HEK293 (cell line): ENCODE measurements around the gene STX18.

ENCODE experiments used
- ZNF530 ChIP-seq: fragments of 450-650 bp; formaldehyde crosslinking; IDR thresholded peaks from 2 replicates; pipeline ENCODE4 v1.5.1; 2016; ENCODE audit warnings: low read depth, missing biosample characterization, missing genetic modification characterization
- TF ChIP-seq, protein P1 (sequence below): fragments of 450-650 bp; formaldehyde crosslinking; IDR thresholded peaks from 2 replicates; pipeline ENCODE4 v1.5.1; 2016; ENCODE audit warnings: missing biosample characterization, missing genetic modification characterization
- TF ChIP-seq, protein P2 (sequence below): fragments of 450-650 bp; formaldehyde crosslinking; IDR thresholded peaks from 2 replicates; pipeline ENCODE4 v1.5.1; 2016; ENCODE audit warnings: missing biosample characterization, missing genetic modification characterization
- TF ChIP-seq, protein P3 (sequence below): fragments of 450-650 bp; formaldehyde crosslinking; IDR thresholded peaks from 2 replicates; pipeline ENCODE4 v1.5.1; 2016; ENCODE audit warnings: missing biosample characterization, missing genetic modification characterization

DNA sequence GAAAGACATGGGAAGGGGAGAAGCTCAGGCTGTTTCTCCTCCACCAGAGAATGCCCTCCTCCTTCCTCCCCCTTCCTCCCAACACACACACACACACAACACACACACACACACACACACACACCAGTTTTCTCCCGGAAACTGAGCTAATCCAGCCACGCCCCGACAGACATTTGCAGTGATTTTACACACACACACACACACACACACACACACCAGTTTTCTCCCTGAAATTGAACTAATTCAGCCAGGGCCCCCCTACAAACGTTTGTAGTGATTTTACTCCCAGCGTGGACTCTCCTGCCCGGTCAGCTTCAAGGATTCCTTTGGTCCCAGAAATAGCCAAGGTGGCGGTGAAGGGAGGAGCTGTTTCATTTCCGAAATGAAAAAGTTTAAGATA is 32.9 kb upstream of the STX18 start:
- no peak for TF ChIP-seq ZNF530 (tag by site-specific recombination)
- TF ChIP-seq, protein P1, sequence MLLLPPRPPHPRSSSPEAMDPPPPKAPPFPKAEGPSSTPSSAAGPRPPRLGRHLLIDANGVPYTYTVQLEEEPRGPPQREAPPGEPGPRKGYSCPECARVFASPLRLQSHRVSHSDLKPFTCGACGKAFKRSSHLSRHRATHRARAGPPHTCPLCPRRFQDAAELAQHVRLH = no peak
- TF ChIP-seq, protein P2, sequence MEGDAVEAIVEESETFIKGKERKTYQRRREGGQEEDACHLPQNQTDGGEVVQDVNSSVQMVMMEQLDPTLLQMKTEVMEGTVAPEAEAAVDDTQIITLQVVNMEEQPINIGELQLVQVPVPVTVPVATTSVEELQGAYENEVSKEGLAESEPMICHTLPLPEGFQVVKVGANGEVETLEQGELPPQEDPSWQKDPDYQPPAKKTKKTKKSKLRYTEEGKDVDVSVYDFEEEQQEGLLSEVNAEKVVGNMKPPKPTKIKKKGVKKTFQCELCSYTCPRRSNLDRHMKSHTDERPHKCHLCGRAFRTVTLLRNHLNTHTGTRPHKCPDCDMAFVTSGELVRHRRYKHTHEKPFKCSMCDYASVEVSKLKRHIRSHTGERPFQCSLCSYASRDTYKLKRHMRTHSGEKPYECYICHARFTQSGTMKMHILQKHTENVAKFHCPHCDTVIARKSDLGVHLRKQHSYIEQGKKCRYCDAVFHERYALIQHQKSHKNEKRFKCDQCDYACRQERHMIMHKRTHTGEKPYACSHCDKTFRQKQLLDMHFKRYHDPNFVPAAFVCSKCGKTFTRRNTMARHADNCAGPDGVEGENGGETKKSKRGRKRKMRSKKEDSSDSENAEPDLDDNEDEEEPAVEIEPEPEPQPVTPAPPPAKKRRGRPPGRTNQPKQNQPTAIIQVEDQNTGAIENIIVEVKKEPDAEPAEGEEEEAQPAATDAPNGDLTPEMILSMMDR (tag by site-specific recombination) = no peak
- TF ChIP-seq, protein P3, sequence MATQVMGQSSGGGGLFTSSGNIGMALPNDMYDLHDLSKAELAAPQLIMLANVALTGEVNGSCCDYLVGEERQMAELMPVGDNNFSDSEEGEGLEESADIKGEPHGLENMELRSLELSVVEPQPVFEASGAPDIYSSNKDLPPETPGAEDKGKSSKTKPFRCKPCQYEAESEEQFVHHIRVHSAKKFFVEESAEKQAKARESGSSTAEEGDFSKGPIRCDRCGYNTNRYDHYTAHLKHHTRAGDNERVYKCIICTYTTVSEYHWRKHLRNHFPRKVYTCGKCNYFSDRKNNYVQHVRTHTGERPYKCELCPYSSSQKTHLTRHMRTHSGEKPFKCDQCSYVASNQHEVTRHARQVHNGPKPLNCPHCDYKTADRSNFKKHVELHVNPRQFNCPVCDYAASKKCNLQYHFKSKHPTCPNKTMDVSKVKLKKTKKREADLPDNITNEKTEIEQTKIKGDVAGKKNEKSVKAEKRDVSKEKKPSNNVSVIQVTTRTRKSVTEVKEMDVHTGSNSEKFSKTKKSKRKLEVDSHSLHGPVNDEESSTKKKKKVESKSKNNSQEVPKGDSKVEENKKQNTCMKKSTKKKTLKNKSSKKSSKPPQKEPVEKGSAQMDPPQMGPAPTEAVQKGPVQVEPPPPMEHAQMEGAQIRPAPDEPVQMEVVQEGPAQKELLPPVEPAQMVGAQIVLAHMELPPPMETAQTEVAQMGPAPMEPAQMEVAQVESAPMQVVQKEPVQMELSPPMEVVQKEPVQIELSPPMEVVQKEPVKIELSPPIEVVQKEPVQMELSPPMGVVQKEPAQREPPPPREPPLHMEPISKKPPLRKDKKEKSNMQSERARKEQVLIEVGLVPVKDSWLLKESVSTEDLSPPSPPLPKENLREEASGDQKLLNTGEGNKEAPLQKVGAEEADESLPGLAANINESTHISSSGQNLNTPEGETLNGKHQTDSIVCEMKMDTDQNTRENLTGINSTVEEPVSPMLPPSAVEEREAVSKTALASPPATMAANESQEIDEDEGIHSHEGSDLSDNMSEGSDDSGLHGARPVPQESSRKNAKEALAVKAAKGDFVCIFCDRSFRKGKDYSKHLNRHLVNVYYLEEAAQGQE = no peak
